OCI-LY3 (cell line): ENCODE measurements around the gene DNMBP.

Experiments used
- H2AFZ ChIP-seq: fragments of 200-600, 300-600 bp; shearing (Covaris generic); 2 replicates; pipeline ENCODE4 v1.6.0; 2014; ENCODE audit warnings: antibody characterized with exemption, low read depth, low read length
- H3K27ac ChIP-seq: fragments of 200-600, 300-600 bp; sonication (generic); 2 replicates; pipeline ENCODE4 v1.5.1; 2014; ENCODE audit warnings: mild to moderate bottlenecking, low read length, moderate library complexity, mixed read lengths
- H3K27me3 ChIP-seq: fragments of 200-600, 300-600 bp; sonication (generic); 2 replicates; pipeline ENCODE4 v1.6.1; 2014; ENCODE audit warnings: low read depth, low read length, mixed read lengths
- H3K36me3 ChIP-seq: fragments of 200-600, 300-600 bp; sonication (generic); replicated peaks from 2 replicates; pipeline ENCODE3; 2014; ENCODE audit warnings: low read depth, low read length, mixed read lengths
- H3K4me1 ChIP-seq: fragments of 300-600, 200-600 bp; sonication (generic); 2 replicates; pipeline ENCODE4 v1.6.1; 2014; ENCODE audit warnings: low read length, mixed read lengths
- H3K4me2 ChIP-seq: fragments of 200-600, 300-600 bp; sonication (generic); 2 replicates; pipeline ENCODE4 v1.6.1; 2014; ENCODE audit warnings: low read length, mixed read lengths
- H3K4me3 ChIP-seq: fragments of 300-600, 200-600 bp; sonication (generic); 2 replicates; pipeline ENCODE4 v1.5.1; 2014; ENCODE audit warnings: antibody characterized with exemption, mild to moderate bottlenecking, low read length, moderate library complexity
- H3K79me2 ChIP-seq: fragments of 300-600, 200-600 bp; shearing (Covaris generic); 2 replicates; pipeline ENCODE4 v1.6.1; 2014; ENCODE audit warnings: mild to moderate bottlenecking, low read length, mixed read lengths
- H3K9ac ChIP-seq: fragments of 300-600, 200-600 bp; shearing (Covaris generic); 2 replicates; pipeline ENCODE4 v1.6.0; 2014; ENCODE audit warnings: mild to moderate bottlenecking, low read length, moderate library complexity
- H3K9me3 ChIP-seq: fragments of 200-600, 300-600 bp; shearing (Covaris generic); 2 replicates; pipeline ENCODE4 v1.6.1; 2014; ENCODE audit warnings: low read length, mixed read lengths; ENCODE audit not compliant: insufficient read depth
- H4K20me1 ChIP-seq: fragments of 200-600, 300-600 bp; sonication (generic); 2 replicates; pipeline ENCODE4 v1.6.1; 2016; ENCODE audit warnings: low read length, mixed read lengths; ENCODE audit not compliant: insufficient read depth
- EZH2phosphoT487 ChIP-seq: fragments of 200-600 bp; shearing (Covaris generic); IDR thresholded peaks from 2 replicates; pipeline ENCODE4 v1.6.1; 2018; ENCODE audit warnings: antibody characterized with exemption, mixed run types, low read depth
- TF ChIP-seq, protein P1 (sequence below): fragments of 200-600, 300-600 bp; sonication (generic); IDR thresholded peaks from 2 replicates; pipeline ENCODE4 v1.5.1; 2014; ENCODE audit warnings: antibody characterized with exemption, low read length, low read depth

Gene DNMBP

DNA sequence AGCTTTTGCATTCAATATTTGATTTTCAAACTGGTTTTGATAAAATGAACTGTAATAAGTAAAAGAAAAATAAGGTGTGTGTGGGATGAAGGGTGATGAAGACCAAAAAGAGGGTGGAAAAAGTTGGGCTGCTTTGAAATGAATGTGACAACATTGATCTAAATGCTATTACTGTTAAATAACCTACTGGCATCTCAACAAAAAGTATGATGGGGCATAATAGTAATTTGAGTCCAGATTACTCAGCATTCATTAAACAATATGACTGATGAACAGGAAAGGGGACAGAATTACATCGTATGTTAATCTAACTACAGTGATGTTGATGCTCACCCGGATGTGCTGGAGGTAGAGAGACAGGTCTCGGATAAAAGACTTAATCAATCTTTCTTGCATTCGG, 115.1 kb downstream of the DNMBP start:
- no peak overlapping the region for H3K9ac ChIP-seq
- no peak overlapping the region for H2AFZ ChIP-seq
- no peaks in the 10 kb centered on the region for H3K27me3 ChIP-seq
- no peaks in the 10 kb centered on the region for H4K20me1 ChIP-seq
- no peaks in the 10 kb centered on the region for H3K79me2 ChIP-seq
- no peak overlapping the region for H3K4me3 ChIP-seq
- no peaks in the 10 kb centered on the region for H3K9me3 ChIP-seq
- H3K36me3 ChIP-seq: no peaks in the 10 kb centered on the region
- H3K4me1 ChIP-seq: no peaks in the 10 kb centered on the region
- no peak overlapping the region for H3K4me2 ChIP-seq
- TF ChIP-seq, protein P1, sequence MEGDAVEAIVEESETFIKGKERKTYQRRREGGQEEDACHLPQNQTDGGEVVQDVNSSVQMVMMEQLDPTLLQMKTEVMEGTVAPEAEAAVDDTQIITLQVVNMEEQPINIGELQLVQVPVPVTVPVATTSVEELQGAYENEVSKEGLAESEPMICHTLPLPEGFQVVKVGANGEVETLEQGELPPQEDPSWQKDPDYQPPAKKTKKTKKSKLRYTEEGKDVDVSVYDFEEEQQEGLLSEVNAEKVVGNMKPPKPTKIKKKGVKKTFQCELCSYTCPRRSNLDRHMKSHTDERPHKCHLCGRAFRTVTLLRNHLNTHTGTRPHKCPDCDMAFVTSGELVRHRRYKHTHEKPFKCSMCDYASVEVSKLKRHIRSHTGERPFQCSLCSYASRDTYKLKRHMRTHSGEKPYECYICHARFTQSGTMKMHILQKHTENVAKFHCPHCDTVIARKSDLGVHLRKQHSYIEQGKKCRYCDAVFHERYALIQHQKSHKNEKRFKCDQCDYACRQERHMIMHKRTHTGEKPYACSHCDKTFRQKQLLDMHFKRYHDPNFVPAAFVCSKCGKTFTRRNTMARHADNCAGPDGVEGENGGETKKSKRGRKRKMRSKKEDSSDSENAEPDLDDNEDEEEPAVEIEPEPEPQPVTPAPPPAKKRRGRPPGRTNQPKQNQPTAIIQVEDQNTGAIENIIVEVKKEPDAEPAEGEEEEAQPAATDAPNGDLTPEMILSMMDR: no peak
- TF ChIP-seq EZH2phosphoT487: no peak
- H3K27ac ChIP-seq: no peak overlapping the region

DNA sequence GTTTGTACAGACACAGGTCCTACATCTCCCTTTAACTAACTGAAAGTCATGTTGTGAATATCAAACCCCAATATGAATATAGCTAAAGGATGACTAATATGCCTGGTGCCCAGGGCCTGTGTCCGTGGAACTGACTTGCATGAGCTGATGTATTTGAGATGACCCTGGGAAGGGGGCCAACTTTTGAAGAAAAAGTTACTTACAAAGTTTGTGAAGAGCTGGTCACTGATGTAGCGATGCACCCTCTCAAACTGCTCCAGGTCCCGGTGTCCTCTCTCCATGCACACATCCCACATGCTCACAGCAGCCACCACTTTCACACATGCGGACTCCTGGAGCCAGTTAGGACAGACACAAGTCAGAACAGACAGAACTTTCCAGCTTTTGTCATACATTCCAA, 121.1 kb downstream of the DNMBP start:
- no peak for TF ChIP-seq EZH2phosphoT487
- TF ChIP-seq, protein P1: no peak
- H4K20me1 ChIP-seq: no peaks in the 10 kb centered on the region
- no peak overlapping the region for H2AFZ ChIP-seq
- no peak overlapping the region for H3K9ac ChIP-seq
- H3K27ac ChIP-seq: no peak overlapping the region
- H3K36me3 ChIP-seq: no peaks in the 10 kb centered on the region
- no peaks in the 10 kb centered on the region for H3K79me2 ChIP-seq
- no peaks in the 10 kb centered on the region for H3K4me1 ChIP-seq
- H3K9me3 ChIP-seq: no peaks in the 10 kb centered on the region
- no peak overlapping the region for H3K4me2 ChIP-seq
- H3K27me3 ChIP-seq: no peaks in the 10 kb centered on the region
- H3K4me3 ChIP-seq: no peak overlapping the region

DNA sequence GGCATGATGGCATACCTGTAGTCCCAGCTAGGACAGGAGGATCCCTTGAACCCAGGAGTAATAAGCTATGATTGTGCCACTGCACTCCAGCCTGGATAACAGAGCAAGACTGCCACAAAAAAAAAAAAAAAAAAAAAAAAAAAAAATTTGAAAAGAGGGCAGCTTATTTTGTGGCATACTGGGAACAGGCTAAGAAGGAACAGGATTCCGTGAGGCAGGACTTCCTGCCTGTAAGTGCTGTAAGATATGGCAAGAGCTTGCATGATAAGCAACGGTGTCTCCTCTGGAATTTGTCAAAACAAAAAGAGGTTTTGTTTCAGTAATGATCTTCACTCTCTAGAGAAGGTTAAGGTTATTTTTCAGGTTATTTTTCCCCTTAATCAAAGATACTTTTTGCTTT, 126.2 kb downstream of the DNMBP start:
- no peaks in the 10 kb centered on the region for H3K36me3 ChIP-seq
- H3K27me3 ChIP-seq: no peaks in the 10 kb centered on the region
- no peaks in the 10 kb centered on the region for H3K9me3 ChIP-seq
- TF ChIP-seq, protein P1: no peak
- TF ChIP-seq EZH2phosphoT487: no peak
- H3K27ac ChIP-seq: no peak overlapping the region
- no peak overlapping the region for H3K4me2 ChIP-seq
- no peak overlapping the region for H3K9ac ChIP-seq
- no peaks in the 10 kb centered on the region for H4K20me1 ChIP-seq
- H3K4me3 ChIP-seq: no peak overlapping the region
- H3K79me2 ChIP-seq: no peaks in the 10 kb centered on the region
- H3K4me1 ChIP-seq: no peaks in the 10 kb centered on the region
- H2AFZ ChIP-seq: no peak overlapping the region

DNA sequence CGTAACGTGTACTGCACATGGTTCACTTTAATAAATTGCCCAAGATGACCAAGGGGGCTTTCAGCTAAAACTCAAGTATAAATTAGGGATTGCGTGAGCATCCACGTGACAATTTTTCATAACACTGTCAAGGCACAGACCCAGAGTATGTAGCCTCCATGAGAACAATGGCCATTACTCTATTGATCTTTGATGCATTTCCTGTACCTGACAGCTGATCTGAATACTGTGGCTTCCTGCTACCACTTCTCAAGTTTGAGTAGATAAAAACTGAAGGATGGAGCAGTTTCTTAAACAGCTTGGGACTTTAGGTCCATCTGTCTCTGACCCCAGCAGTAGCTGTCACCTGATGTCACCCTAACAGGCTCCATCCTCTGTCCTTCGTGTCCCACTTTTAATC, 128.4 kb downstream of the DNMBP start:
- H3K4me2 ChIP-seq: no peak overlapping the region
- no peaks in the 10 kb centered on the region for H3K36me3 ChIP-seq
- H3K79me2 ChIP-seq: no peaks in the 10 kb centered on the region

More for the DNA sequence above, 128.4 kb downstream of the DNMBP start:
- Histone ChIP-seq H2AFZ (no peak overlapping the region), H4K20me1 (no peaks in the 10 kb centered on the region), H3K27ac (no peak overlapping the region), H3K4me3 (no peak overlapping the region), H3K9me3 (no peaks in the 10 kb centered on the region), H3K9ac (no peak overlapping the region), H3K4me1 (no peaks in the 10 kb centered on the region), H3K27me3 (no peaks in the 10 kb centered on the region)
- TF ChIP-seq, protein P1: no peak
